GM18502 (cell line): ENCODE measurements around the gene PDS5B.

ENCODE experiments used
- ATAC-seq: cut with Tn5 transposase; IDR thresholded peaks from one replicate; pipeline ENCODE4 v1.9.1; 2021; ENCODE audit warnings: mild to moderate bottlenecking; ENCODE audit not compliant: unreplicated experiment, poor library complexity

The PDS5B gene

DNA sequence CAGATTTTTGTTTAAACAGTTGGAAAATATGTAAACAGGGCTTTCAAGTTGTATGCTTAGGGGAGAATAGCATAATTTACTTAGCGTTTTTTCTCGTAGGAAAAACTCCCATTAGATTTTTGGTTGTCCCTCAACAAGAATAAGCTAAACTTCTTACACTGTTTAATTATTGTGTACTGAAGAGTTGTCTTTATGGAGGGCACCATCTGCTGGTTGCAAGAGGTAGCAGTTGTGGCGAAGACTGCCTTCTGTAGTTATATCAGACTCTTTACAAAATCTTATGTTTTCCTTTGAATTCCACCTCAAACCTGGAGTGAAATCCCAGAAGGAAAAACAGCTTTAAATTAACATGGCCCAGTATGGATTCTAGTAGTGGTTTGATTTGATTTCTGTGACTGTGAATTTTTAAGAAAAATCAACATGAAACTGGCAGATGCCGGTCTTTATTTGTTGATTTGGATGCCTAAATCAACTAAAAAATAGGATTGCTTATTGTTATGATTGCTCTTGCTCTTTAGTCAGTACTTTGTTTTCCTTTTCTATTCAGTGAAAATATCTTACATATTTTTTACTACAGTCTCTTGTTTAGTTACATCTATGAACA is 53.4 kb downstream of the PDS5B start:
- peak; percentile 74 for ATAC-seq

DNA sequence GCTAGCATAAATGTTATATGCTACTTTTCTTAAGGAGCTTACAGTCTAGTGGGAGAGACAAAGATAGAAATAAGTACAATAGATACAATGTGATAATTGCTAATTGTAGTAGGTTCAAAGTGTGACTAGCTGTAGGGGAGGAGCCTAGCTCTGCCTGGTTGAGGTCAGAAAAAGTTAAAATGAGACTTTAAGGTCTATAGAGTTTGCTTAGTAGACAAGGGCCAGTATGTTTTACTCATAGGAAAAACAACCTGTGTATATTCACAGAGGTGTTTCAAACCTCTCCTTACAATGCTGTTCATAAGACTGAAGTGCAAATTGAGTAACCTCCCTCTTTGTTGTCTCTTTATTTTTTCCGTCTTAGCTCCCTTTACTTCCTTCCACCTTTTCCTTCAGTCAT is 56.1 kb downstream of the PDS5B start:
- no peak for ATAC-seq

DNA sequence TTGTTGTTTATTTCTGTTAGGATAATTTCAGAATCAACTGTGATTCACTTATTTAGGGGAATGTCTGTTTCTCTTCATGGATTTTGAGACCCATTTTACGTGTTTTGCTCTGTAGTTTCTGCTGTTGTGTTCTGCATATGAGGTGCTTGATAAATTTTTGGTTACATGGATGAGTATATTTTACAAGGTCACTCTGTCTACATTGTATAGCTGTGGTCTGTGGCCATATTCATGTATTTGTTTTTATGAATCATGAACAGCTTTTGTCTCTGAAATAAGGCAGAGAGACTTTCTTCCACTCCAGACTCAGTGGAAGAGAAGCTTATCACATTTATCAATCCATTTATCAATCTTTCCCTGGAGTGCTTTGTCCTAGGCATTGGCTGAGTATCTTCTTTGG is 56.6 kb downstream of the PDS5B start:
- ATAC-seq, result no peak

DNA sequence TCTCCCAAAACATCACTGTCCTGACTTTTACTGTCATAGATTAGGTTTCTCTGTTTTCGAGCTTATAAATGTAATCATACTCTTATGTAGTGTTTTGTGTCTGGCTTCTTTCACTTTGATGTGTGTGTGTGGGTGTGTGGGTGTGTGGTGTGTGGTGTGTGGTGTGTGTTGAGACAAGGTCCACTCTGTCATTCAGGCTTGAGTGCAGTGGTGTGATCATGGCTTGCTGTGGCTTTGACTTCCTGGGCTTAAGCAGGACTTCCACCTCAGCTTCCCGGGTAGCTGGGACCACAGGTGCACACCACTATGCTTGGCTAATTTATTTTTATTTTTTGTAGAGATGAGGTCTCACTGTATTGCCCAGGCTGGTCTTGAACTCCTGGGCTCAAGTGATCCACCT is 59.6 kb downstream of the PDS5B start:
- ATAC-seq, result peak; percentile 54

DNA sequence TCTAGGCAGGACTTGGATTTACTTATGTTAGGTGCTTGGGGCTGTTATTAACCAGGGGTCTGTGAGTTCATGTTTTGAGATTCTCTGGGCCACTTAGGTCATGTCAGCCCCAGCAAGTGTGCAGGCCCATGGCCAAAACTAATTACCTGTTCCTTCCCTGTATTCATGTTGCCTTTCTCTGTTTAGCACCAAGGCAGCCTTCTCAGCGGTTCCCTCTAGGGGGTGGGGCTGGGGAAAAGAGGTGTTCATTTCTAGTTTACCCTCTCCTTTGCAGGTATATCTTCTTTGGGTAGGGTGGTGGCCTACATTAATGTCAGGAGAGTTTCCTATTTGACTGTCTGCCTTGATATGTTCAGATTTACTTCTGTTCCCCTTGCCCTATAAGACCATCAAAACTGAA is 61.7 kb downstream of the PDS5B start:
- no peak for ATAC-seq

DNA sequence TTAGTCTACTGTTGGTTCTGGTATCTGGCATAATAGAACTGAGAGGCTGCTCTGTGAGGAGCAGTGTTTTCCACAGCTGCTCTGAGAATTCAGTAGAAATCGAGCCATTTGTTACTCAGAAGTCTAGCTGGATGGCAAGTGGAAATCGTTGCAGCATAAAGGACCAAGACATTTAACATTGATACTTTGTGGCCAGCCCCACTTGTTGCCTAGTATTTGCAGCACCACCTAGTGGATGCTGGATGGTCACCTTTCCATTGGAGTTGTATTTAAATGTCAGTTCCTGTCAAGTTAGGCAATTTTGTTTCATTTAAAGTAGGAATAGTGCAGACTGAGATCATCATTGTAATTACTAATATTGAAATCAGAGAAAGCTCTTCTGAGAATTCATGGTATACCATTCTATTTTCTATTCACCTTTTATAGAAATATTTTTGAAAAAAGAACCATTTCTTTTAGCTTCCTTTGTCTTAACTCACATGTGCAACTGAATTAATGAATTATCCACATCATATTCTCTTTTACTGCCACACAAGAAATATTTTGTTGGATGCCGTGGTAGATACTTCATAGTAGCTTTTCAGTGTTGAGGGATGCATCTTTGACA is 64.6 kb downstream of the PDS5B start:
- ATAC-seq, result peak; percentile 69

DNA sequence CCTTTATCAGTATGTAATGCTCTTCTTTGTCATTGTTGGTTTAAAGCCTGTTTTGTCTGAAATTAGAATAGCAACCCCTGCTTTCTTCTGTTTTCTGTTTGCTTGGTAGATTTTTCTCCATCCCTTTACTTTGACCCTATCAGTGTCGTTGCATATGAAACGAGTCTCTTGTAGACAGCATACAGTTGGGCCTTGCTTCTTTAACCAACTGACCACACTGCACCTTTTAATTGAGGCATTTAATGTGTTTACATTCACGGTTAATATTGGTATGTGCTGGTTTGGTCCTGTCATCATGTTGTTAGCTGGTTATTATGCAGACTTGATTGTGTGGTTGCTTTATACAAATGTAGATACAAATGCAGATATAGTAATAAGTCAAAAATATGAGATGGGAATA is 71.1 kb downstream of the PDS5B start:
- no peak for ATAC-seq

DNA sequence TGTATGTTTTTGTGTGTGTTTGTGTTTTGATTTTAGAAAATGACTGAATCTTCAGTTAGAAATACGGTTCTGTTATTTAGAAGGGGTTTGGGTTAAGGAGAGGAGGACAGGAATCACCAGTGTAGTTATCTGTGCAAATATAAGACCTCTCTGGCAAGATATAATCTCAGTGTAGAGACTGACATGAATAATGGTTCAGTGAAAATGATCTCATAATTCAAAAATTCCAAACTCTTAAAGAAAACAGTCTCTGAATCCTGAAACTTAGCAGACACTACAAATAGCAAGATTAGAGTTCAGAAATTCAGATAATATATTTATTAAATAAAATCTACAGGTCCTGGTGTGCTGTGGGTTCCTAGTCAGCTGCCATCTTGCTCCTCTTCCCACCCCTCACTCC is 73.5 kb downstream of the PDS5B start:
- no peak for ATAC-seq

DNA sequence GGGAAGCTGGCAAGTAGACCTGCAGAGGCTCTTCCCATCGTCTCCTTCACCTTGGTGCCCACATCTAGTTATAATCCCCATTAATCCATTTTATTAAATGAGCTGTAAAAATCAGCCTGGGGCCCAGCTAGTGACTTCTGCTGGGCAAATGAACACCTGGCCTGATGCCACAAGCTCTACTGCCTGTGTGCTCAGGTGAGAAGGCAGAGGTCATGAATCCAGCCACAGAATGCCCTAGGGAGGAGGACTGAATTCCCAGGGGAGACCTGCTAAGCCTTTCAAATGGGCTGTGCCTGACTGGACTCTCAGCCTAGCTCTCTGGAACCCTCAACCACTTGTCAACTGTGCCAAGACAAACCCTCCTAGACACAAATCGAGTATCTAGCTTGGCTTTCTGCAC is 74.0 kb downstream of the PDS5B start:
- no peak for ATAC-seq

DNA sequence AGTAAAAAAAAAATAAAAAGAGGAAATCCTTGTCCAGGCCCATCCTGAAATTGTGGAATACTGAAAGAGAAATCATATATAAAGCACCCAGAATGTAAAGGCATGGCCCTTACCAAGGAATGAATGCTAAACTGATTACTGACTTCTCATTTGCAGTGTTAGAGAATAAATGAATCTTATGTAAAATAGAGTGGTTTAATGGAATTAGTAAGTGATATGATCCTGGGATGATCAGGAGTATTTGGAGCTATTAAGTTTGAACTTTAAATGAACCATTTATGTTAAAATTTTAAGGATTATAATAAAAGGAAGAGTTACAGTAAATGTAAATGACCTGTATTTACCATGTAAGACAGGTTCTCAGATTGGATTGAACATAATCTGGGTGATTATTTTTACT is 75.4 kb downstream of the PDS5B start:
- ATAC-seq, result no peak

DNA sequence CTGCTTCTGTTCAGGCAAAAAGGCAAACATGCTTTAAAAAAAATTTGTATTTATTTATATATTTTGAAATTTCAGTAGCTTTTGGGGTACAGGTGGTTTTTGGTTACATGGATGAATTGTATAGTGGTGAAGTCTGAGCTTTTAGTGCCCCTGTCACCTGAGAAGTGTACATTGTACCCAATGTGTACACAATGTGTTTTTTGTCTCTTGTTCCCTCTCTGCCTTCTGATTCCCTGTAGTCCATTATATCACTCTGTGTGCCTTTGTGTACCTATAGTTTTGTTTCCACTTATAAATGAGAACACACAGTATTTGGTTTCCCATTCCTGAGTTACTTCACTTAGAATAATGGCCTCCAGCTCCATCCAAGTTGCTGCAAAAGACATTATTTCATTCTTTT is 77.4 kb downstream of the PDS5B start:
- no peak for ATAC-seq

DNA sequence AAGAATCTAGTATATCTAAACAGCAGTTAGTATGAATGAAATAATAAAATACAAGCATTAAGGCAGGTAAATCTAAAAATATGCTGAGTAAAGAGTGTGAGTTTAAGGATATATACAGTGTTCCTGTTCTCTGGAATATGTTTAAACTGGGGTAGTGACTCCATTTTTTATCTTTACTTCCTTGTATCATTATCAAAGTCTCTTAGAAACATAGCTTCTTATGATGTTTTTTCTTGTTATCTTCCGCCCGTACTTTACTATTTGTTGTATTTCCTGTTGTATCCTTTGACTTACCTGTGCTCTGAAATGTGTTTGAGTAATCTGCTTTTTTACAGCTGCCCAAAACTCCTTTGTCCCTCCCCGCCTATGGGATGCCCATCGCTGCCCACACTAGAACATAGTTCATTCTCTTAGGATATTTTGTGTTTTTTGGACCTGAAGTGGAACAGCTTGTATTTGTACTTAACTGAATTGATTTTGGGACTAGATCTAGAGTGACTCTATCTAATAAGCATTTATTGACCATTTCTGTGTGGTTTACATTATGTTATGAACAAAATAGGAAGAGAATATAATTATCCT is 80.8 kb downstream of the PDS5B start:
- ATAC-seq, result no peak

DNA sequence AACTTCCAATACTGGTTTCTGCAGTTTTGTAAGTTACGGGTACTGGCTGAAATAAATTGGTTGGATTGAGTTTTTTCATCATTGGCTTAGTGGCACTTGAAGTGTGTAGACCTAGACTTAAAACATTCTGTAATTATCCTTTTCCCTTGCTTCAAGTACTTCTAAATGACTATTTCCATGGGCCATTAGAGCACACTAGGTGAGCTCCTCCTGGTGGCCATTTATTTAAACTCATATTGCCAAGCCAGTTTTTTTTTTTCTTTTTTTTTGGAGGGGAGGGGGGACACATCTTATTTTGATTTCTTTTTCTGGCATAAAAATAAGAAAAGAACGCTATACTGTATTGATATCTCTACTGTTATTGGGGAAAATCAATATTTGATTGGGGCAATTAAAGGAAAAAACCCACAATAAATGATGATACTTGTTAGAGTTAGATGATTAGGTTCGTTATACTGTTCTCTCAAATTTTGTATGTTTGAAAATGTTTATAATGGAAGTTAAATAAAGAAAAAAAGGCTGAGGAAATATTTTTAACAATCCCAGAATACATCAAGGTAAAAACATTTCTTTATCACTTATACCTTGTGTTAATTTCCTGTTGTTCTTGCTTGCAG is 82.9 kb downstream of the PDS5B start:
- ATAC-seq, result no peak

DNA sequence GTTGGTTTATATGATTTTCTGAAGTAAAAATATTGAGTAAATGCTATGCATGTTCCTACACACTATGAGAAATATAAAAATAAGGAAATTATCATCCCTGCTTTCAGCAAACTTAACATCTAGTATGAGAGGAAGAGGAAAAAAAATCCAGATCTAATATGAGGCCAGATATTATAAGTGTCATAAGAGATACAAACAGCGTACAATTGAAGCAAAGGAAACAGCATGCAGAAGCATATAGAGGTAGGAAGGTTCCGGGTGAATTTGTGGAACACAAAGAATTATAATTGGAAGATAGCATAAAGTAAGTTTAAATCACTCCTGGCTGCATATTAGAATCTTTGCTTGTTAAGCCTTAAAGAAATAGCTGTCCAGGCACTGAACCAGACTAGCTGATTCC is 88.3 kb downstream of the PDS5B start:
- ATAC-seq, result no peak

DNA sequence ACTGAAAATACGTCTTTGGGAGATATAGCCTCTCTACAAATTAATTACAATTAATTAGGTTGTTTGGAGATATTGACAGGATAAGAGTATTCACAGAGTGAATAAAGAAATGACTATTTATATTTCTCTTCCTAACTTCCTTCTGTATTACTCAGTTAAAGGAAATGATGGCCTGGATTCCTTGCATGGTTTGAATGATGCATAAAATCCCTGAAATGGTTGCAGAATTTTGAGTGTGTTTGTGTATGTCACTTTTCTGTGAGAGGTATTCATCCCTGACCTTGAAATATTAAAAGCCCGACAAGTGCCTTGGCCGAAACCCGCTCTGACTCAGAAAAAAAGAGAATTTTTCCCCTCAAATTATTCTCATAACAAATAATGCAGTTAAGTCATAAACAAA is 90.0 kb downstream of the PDS5B start:
- no peak for ATAC-seq

DNA sequence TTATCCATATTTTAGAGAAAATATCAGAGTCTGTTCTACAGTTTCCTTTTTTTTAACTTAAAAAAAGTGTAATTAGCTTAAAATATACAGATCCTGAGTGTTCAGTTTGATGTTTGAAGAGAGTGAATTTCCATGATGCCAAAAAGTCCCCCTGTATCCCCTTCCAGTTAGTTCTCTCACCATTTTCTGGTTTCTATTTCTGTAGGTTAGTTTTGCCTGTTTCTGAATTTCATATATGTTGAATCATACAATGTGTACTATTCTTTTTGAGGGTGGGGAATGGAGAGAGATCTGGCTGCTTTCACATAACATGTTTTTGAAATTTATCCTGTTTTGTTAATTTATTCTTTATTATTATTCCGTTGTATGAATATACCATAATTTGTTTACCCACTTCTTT is 95.9 kb downstream of the PDS5B start:
- no peak for ATAC-seq

DNA sequence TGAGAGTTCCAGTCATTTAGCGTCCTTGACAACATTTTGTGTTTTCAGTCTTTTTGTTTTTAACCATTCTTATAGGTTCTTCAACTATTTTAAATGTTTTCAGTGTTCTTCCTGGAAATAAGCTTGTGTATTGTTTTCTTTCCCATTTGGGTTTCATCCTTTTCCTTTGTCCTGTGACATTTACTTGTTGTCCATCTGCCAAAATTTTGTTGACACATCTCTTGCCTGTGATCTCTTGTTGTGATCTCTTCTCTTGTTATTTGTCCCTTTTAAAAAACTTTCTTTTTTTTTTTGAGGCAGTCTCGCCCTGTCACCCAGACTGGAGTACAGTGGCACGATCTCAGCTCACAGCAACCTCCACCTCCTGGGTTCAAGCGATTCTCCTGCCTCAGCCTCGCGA is 96.5 kb downstream of the PDS5B start:
- no peak for ATAC-seq

DNA sequence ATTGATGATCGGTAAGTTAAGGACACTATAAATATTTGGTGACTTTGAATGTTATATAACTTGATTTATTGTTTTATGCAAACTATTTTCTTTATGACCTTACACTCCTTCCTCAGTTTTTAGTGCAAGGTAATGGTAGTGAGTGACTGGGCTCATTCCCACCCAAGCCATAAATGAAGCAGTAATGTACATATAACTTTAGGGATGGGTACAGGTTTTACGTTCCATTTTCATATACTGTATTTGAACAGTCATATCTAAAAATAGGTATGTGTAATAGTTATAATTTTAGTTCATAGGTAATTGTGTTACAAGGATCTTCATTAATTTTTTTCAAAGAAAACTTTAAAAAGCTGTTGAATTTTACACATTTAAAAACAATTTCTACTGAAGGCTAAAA is 101.0 kb downstream of the PDS5B start:
- ATAC-seq, result no peak

DNA sequence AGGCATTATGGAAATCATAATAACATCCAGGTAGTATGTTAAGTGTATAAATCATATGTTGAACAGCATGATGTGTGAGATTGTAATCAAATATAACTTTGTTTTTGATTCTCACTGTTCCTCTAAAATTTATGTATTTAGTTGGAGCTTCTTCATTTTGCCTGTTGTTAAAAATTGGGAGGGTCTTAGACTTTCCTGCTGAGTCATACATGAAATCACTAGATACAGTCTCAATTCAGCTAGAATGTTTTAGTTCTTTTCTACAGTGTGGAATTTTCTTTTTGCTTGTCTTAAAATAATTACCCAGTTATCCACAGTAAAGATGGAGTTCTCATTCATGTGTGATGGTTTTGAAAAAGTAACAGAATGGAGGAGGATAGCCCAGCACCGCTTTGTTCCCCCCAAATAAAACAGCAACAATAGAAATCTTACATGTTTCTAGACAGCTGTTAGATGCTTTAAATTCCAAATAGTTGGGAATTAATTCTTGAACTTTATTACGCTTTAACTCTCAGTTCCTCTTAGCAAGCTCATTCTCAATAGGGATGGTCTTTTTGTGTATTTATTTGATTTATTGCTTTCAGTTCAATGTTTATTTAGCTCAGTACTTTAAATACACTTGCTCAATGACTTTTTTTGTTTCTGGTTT is 109.5 kb downstream of the PDS5B start:
- no peak for ATAC-seq

DNA sequence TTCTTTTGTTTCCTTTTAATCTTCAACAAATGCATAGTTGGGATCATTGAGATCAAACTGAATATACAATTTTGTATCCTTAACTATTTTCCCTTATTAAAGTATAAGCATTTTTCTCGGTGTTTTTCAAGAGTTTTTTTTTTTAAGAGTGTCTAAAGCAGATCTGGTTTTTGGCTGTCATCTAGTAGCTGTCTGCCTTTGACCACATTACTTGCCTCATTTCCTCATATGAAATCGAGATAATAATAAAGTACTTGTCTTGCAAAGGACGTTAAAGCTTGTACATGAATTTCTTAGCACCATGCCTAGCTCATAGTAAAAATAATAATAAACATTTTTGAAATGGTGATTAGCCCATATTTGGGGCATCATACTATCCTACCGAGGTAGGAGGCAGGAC is 121.2 kb downstream of the PDS5B start:
- no peak for ATAC-seq

DNA sequence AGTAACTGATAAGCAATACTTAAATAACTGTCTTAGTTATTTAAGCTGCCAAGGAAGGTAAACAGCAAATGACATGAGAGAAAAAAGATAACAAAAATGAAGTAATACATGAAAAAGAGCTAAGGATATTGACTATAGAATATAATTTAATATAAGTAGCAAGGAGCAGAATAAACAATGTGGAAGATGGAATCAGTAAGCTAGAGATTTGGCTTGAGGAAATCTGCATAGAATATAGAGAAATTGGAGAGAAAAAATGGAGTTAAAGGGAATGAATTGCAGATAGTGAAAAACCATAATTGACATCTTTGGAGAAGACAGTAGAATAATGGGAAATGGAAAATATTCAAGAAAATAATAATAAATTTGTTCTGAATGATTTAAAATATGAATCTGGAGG is 127.1 kb downstream of the PDS5B start:
- ATAC-seq, result no peak
